Neural progenitor cell (in vitro differentiated cells): ENCODE results near the gene DUSP3.

Source experiments
- EZH2 ChIP-seq: fragments of 200-600 bp; sonication (generic); IDR thresholded peaks from 2 replicates; pipeline ENCODE4 v1.6.1; 2017; ENCODE audit warnings: antibody characterized with exemption, mild to moderate bottlenecking, moderate library complexity
- EZH2phosphoT487 ChIP-seq: fragments of 200-600 bp; sonication (generic); IDR thresholded peaks from 2 replicates; pipeline ENCODE4 v1.6.1; 2017; ENCODE audit warnings: antibody characterized with exemption
- TF ChIP-seq, protein P1 (sequence below): fragments of 200-600 bp; sonication (generic); IDR thresholded peaks from 2 replicates; pipeline ENCODE4 v1.5.1; 2017; ENCODE audit warnings: antibody characterized with exemption, mild to moderate bottlenecking

DNA sequence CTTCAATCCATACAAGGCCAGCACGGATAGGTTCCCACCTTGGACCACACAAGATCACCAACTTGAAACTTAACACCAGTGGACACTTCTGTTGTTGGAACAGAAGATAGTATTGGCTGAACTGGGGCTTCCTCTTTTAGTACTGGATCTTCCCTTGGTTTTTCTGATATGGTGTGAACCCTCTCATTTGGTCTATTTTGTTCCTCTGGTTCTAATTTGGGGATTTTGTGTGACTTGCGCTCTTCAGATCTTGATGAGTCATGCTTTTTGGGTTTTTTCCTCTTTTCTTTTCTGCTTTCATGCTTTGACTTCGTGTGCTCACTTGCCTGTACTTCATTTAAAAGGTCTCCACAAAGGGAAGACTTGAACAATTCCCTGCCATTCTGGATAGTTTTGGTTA lies 59.2 kb downstream of the DUSP3 start:
- TF ChIP-seq, protein P1, sequence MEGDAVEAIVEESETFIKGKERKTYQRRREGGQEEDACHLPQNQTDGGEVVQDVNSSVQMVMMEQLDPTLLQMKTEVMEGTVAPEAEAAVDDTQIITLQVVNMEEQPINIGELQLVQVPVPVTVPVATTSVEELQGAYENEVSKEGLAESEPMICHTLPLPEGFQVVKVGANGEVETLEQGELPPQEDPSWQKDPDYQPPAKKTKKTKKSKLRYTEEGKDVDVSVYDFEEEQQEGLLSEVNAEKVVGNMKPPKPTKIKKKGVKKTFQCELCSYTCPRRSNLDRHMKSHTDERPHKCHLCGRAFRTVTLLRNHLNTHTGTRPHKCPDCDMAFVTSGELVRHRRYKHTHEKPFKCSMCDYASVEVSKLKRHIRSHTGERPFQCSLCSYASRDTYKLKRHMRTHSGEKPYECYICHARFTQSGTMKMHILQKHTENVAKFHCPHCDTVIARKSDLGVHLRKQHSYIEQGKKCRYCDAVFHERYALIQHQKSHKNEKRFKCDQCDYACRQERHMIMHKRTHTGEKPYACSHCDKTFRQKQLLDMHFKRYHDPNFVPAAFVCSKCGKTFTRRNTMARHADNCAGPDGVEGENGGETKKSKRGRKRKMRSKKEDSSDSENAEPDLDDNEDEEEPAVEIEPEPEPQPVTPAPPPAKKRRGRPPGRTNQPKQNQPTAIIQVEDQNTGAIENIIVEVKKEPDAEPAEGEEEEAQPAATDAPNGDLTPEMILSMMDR: no peak
- no peak for TF ChIP-seq EZH2
- no peak for TF ChIP-seq EZH2phosphoT487
